Measurements from ENCODE around the gene SNN. TPM values are rescaled to one million over a fixed set of nuclear protein-coding genes. Genes with fewer than 3 reads are reported as not detected.

SNN gene
- total RNA-seq, 3 donors from 2014 or later: 2.3 to 22.1 (median 4.2) TPM

DNA sequence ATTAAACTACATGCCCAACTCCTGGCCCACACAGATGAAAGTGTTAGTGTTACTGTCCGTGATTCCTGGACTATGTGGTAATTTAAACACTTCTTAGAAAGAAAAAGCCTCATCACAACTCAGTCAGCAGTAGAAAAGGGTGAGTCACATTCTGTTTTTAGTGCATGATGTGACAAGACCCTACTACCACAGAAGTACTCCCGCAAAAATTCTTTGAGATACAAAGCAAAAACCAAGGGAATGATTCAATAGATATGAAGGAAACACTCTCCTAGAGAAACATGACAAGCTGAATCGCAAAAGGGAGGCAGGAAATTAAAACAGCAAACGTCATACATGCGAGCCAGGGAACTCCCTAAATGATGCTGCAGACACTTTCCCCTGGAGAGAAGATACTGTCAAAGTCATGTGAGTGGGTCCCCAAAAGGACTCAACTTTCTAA, 14.4 kb downstream of the SNN start:
- Histone ChIP-seq H3K36me3 (ENCODE audit: low read depth) (peaks cover 7% of the 10 kb centered on the region), H3K4me3 (no peak overlapping the region), H3K9me3 (no peaks in the 10 kb centered on the region), H3K4me1 (ENCODE audit: low read depth) (peaks cover 19% of the 10 kb centered on the region)
- peak; percentile 29 for ATAC-seq
- TF ChIP-seq, protein P1, sequence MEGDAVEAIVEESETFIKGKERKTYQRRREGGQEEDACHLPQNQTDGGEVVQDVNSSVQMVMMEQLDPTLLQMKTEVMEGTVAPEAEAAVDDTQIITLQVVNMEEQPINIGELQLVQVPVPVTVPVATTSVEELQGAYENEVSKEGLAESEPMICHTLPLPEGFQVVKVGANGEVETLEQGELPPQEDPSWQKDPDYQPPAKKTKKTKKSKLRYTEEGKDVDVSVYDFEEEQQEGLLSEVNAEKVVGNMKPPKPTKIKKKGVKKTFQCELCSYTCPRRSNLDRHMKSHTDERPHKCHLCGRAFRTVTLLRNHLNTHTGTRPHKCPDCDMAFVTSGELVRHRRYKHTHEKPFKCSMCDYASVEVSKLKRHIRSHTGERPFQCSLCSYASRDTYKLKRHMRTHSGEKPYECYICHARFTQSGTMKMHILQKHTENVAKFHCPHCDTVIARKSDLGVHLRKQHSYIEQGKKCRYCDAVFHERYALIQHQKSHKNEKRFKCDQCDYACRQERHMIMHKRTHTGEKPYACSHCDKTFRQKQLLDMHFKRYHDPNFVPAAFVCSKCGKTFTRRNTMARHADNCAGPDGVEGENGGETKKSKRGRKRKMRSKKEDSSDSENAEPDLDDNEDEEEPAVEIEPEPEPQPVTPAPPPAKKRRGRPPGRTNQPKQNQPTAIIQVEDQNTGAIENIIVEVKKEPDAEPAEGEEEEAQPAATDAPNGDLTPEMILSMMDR (IDR thresholded peaks at IDR 0.05): no peak
- DNase-seq: no peak
- intact Hi-C loops (cut with DNase I, micrococcal nuclease): no loop called here

DNA sequence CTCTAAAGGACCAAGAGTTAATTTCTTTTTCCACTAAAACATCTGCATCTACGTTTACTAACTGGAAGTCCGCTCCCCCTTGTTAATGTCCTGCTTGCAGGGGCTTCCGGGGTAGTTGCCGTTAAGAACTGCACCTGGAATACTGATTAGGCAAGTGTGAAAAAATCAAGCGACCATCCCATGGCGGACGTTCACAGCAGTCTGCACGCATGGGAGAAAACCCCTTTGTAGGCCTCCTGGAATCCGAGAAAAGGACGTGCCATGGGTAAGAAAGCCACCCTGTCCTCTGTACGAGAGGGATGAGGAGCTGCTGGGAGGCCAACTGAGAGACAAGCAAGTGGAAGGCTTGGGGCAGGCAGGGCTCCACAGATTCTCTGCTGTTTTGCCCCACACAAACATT, 14.9 kb downstream of the SNN start:
- DNase-seq: no peak
- no peaks in the 10 kb centered on the region for H3K9me3 ChIP-seq
- H3K36me3 ChIP-seq (ENCODE audit: low read depth): peaks cover 11% of the 10 kb centered on the region
- H3K4me3 ChIP-seq: no peak overlapping the region
- intact Hi-C loops (cut with DNase I, micrococcal nuclease): no loop called here
- peaks cover 19% of the 10 kb centered on the region for H3K4me1 ChIP-seq (ENCODE audit: low read depth)
- no peak for ATAC-seq
- TF ChIP-seq, protein P1 (IDR thresholded peaks at IDR 0.05): no peak

GRCh38 chr16:11684231-11685025, 16.2 kb downstream of the SNN start:
- H3K4me1 ChIP-seq (ENCODE audit: low read depth): peaks cover 19% of the 10 kb centered on the region
- DNase-seq (no peak), ATAC-seq (no peak)
- TF ChIP-seq, protein P1 (IDR thresholded peaks at IDR 0.05): no peak
- peaks cover 15% of the 10 kb centered on the region for H3K36me3 ChIP-seq (ENCODE audit: low read depth)
- H3K9me3 ChIP-seq: no peaks in the 10 kb centered on the region
- intact Hi-C loops (cut with DNase I, micrococcal nuclease): no loop called here
- no peak overlapping the region for H3K4me3 ChIP-seq

DNA sequence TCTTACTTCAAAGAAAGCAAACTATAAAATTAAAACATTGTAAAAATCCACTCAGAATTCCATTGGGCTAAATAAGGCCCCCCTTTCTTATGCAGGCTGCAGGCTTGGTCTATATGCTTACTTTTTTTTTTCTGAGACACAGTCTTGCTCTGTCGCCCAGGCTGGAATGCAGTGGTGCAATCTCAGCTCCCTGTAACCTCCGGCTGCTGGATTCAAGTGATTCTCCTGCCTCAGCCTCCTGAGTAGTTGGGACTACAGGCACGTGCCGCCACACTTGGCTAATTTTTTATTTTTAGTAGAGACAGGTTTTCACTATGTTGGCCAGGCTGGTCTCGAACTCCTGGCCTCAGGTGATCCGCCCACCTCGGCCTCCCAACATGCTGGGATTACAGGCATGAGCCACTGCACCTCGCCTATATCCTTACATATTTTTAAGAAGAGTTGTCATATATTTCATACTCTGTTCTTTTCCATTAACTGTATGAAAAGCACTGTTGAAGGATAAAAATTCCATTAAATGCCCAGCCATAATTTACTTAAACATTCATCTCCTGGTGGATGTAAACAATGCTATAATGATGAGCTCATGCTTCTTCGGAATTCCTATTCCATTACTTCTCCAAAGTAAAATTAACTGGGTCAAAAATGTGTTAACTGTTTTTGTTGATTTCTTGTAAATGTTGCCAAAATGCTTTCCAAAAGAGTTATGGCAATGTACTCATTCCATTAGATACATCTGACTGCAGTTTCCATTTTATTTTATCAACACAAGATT, 17.8 kb downstream of the SNN start:
- peaks cover 15% of the 10 kb centered on the region for H3K36me3 ChIP-seq (ENCODE audit: low read depth)
- TF ChIP-seq, protein P1 (IDR thresholded peaks at IDR 0.05): no peak

GRCh38 chr16:11686713-11687380, 18.6 kb downstream of the SNN start:
- ATAC-seq (no peak), DNase-seq (no peak)
- Histone ChIP-seq H3K4me3 (no peak overlapping the region), H3K36me3 (ENCODE audit: low read depth) (peaks cover 18% of the 10 kb centered on the region), H3K9me3 (no peaks in the 10 kb centered on the region), H3K4me1 (ENCODE audit: low read depth) (peaks cover 17% of the 10 kb centered on the region)
- intact Hi-C loops (cut with DNase I, micrococcal nuclease): no loop called here
- TF ChIP-seq, protein P1 (IDR thresholded peaks at IDR 0.05): no peak

More for the DNA sequence above, 17.8 kb downstream of the SNN start:
- DNase-seq (no peak), ATAC-seq (no peak)
- H3K9me3 ChIP-seq: no peaks in the 10 kb centered on the region
- H3K4me3 ChIP-seq: no peak overlapping the region
- intact Hi-C loops (cut with DNase I, micrococcal nuclease): no loop called here
- peaks cover 24% of the 10 kb centered on the region for H3K4me1 ChIP-seq (ENCODE audit: low read depth)

All from mucosa of descending colon (tissue), 3 donors.